ENCODE measurements around the gene CHST1.

Gene CHST1

GRCh38 chr11:45605051-45605450, 60.4 kb downstream of the CHST1 start:
- no peaks in the 10 kb centered on the region for H3K9me3 ChIP-seq (ENCODE audit: control insufficient read depth, insufficient read depth, low read length)
- no CpG with 5 or more reads among the region's 1 CpG for WGBS (ENCODE audit: insufficient coverage, insufficient read length)
- DNase-seq (ENCODE audit: low read depth, low spot score), result no peak
- peaks cover 1% of the 10 kb centered on the region; the same call in 1 of the 2 replicates for H3K4me1 ChIP-seq (ENCODE audit: control insufficient read depth, insufficient read depth, low read length)
- H3K36me3 ChIP-seq (ENCODE audit: control insufficient read depth, insufficient read depth, low read length), result no peaks in the 10 kb centered on the region
- H3K4me3 ChIP-seq (ENCODE audit: low read length), result no peak overlapping the region
- no peak overlapping the region for H3K27ac ChIP-seq (ENCODE audit: low read length)
- H3K27me3 ChIP-seq (ENCODE audit: control insufficient read depth, insufficient read depth, low read length), result no peaks in the 10 kb centered on the region

GRCh38 chr11:45603946-45604682, 61.3 kb downstream of the CHST1 start:
- no peaks in the 10 kb centered on the region for H3K27me3 ChIP-seq (ENCODE audit: control insufficient read depth, insufficient read depth, low read length)
- no CpG with 5 or more reads among the region's 11 CpGs for WGBS (ENCODE audit: insufficient coverage, insufficient read length)
- DNase-seq (ENCODE audit: low read depth, low spot score), result no peak

GRCh38 chr11:45599161-45599943, 66.1 kb downstream of the CHST1 start:
- H3K9me3 ChIP-seq (ENCODE audit: control insufficient read depth, insufficient read depth, low read length), result no peaks in the 10 kb centered on the region
- no peaks in the 10 kb centered on the region for H3K4me1 ChIP-seq (ENCODE audit: control insufficient read depth, insufficient read depth, low read length)
- no peak overlapping the region for H3K27ac ChIP-seq (ENCODE audit: low read length)
- H3K27me3 ChIP-seq (ENCODE audit: control insufficient read depth, insufficient read depth, low read length), result no peaks in the 10 kb centered on the region
- H3K4me3 ChIP-seq (ENCODE audit: low read length), result no peak overlapping the region
- no CpG with 5 or more reads among the region's 11 CpGs for WGBS (ENCODE audit: insufficient coverage, insufficient read length)
- no peaks in the 10 kb centered on the region for H3K36me3 ChIP-seq (ENCODE audit: control insufficient read depth, insufficient read depth, low read length)
- no peak for DNase-seq (ENCODE audit: low read depth, low spot score)

More at GRCh38 chr11:45603946-45604682, 61.3 kb downstream of the CHST1 start:
- Histone ChIP-seq H3K4me1 (ENCODE audit: control insufficient read depth, insufficient read depth, low read length) (peaks cover 1% of the 10 kb centered on the region; the same call in 1 of the 2 replicates), H3K4me3 (ENCODE audit: low read length) (no peak overlapping the region), H3K27ac (ENCODE audit: low read length) (no peak overlapping the region), H3K9me3 (ENCODE audit: control insufficient read depth, insufficient read depth, low read length) (no peaks in the 10 kb centered on the region), H3K36me3 (ENCODE audit: control insufficient read depth, insufficient read depth, low read length) (no peaks in the 10 kb centered on the region)
